A673 (cell line): ENCODE results near the gene SSPN. TPM values are rescaled to one million over a fixed set of nuclear protein-coding genes. Genes with fewer than 3 reads are reported as not detected.

Experiments used
- BruUV-seq: library from RNA; stranded (reverse); fragments of 400-500 nt; replicated peaks from 2 replicates; lab custom pipeline; 2021; lab: Mats Ljungman, UMichigan
- CTCF ChIA-PET: fragments of 300-600 bp; sonication (Branson Sonifier 250); formaldehyde crosslinking; loops from one replicate; lab custom pipeline; 2022; ENCODE audit warnings: antibody characterized with exemption; lab: Charles Lee
- POLR2A ChIA-PET: fragments of 300-600 bp; sonication (Branson Sonifier 250); formaldehyde crosslinking; loops from one replicate; lab custom pipeline; 2022; ENCODE audit warnings: antibody characterized with exemption; ENCODE audit not compliant: low non-redundant PET; lab: Charles Lee
- DNase-seq: peaks from one replicate; pipeline ENCODE4 v3.0.0-alpha.2; 2015; ENCODE audit warnings: low spot score
- H3K27ac ChIP-seq: fragments of 200-600 bp; sonication (generic); 2 replicates; pipeline ENCODE4 v1.5.1; 2016; ENCODE audit warnings: mixed run types, low read depth, mild to moderate bottlenecking, mixed read lengths, antibody characterized with exemption, low read length; ENCODE audit not compliant: poor library complexity, severe bottlenecking
- H3K27me3 ChIP-seq: fragments of 200-600 bp; sonication (generic); replicated peaks from 2 replicates; pipeline ENCODE4 v1.6.1; 2017; ENCODE audit warnings: mixed run types, low read depth, mild to moderate bottlenecking, mixed read lengths, antibody characterized with exemption, low read length; ENCODE audit not compliant: insufficient read depth, poor library complexity
- H3K36me3 ChIP-seq: fragments of 200-600 bp; sonication (generic); 2 replicates; pipeline ENCODE4 v1.6.1; 2016; ENCODE audit warnings: mixed run types, mild to moderate bottlenecking, mixed read lengths, antibody characterized with exemption, low read length; ENCODE audit not compliant: insufficient read depth, poor library complexity, severe bottlenecking
- H3K4me1 ChIP-seq: fragments of 200-600 bp; sonication (generic); 2 replicates; pipeline ENCODE4 v1.6.1; 2017; ENCODE audit warnings: mixed run types, mild to moderate bottlenecking, mixed read lengths, antibody characterized with exemption, low read length; ENCODE audit not compliant: insufficient read depth, poor library complexity, severe bottlenecking
- H3K4me3 ChIP-seq: fragments of 200-600 bp; sonication (generic); 2 replicates; pipeline ENCODE4 v1.5.1; 2016; ENCODE audit warnings: low read depth, mixed run types, mild to moderate bottlenecking, mixed read lengths, low read length; ENCODE audit not compliant: poor library complexity, severe bottlenecking
- H3K9me3 ChIP-seq: fragments of 200-600 bp; sonication (generic); 2 replicates; pipeline ENCODE4 v1.6.1; 2016; ENCODE audit warnings: mixed run types, low read depth, mild to moderate bottlenecking, mixed read lengths, antibody characterized with exemption, low read length; ENCODE audit not compliant: poor library complexity, severe bottlenecking
- EZH2 ChIP-seq: fragments of 200-600 bp; sonication (generic); IDR thresholded peaks from 2 replicates; pipeline ENCODE4 v1.6.1; 2017; ENCODE audit warnings: borderline replicate concordance, low read depth, mild to moderate bottlenecking, mixed read lengths, antibody characterized with exemption, low read length; ENCODE audit not compliant: poor library complexity, severe bottlenecking
- intact Hi-C: fragments of 100-400 bp; cut with micrococcal nuclease; formaldehyde crosslinking; loops from one replicate; pipeline ENCODE4 v1.10.0; 2022; ENCODE audit not compliant: unreplicated experiment
- total RNA-seq: library from RNA; stranded (reverse); gene quantifications from 2 replicates; pipeline ENCODE4 v1.2.3, GENCODE V29; 2021
- TF ChIP-seq, protein P1 (sequence below): fragments of 300-800, 200-600 bp; sonication (generic); conservative IDR thresholded peaks from 2 replicates; pipeline ENCODE4 v1.5.1; 2017; ENCODE audit warnings: low read depth, mild to moderate bottlenecking, antibody characterized with exemption, low read length, moderate library complexity, mixed read lengths

The SSPN gene
- total RNA-seq, 1 experiment from 2014 or later, result 9.8 TPM

DNA sequence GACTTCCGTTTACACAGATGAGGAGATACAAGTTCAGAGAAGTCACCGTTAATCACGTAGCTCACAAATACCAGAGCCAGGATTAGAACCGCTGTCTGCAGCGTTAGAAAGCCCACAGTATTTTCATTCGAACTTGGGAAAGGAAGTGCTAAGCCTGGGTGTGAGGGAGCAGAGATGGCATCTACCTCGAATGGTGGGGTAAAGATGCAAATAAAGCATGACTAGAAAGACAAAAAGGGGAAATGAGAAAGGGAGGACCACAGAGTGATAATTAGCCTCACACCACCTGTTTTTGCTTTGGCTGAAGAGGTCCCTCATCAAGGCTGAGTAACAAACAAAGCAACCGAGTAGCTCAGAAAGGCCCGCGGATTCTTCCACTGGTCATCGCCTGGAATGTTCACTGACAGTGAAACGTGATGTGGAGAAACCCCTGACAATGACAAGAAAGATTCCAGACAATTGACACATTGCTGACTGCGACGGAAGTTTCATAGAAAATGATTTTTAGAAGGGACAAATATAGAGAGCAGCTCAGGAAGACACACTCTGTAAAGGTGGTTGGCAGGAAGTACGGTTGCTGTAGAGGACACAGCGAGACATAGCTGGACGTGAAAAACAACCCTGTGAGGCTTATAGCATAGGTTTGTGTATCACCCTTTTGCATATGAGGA lies 39.0 kb upstream of the SSPN start:
- H3K4me3 ChIP-seq, result no peak overlapping the region
- H3K4me1 ChIP-seq, result no peaks in the 10 kb centered on the region
- no peaks in the 10 kb centered on the region for H3K36me3 ChIP-seq
- BruUV-seq, result no TSS peak
- TF ChIP-seq EZH2, result no peak
- TF ChIP-seq, protein P1, sequence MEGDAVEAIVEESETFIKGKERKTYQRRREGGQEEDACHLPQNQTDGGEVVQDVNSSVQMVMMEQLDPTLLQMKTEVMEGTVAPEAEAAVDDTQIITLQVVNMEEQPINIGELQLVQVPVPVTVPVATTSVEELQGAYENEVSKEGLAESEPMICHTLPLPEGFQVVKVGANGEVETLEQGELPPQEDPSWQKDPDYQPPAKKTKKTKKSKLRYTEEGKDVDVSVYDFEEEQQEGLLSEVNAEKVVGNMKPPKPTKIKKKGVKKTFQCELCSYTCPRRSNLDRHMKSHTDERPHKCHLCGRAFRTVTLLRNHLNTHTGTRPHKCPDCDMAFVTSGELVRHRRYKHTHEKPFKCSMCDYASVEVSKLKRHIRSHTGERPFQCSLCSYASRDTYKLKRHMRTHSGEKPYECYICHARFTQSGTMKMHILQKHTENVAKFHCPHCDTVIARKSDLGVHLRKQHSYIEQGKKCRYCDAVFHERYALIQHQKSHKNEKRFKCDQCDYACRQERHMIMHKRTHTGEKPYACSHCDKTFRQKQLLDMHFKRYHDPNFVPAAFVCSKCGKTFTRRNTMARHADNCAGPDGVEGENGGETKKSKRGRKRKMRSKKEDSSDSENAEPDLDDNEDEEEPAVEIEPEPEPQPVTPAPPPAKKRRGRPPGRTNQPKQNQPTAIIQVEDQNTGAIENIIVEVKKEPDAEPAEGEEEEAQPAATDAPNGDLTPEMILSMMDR, result no peak
- H3K27ac ChIP-seq, result no peak overlapping the region
- H3K27me3 ChIP-seq, result no peaks in the 10 kb centered on the region
- ChIA-PET POLR2A (no interaction called here), CTCF (interaction anchor here (0.7 kb wide), 1 partner anchor 42 kb away, joined by 4 read pairs; no protein-coding TSS in a partner anchor)
- no peak for DNase-seq
- intact Hi-C loops, result no loop called here
- H3K9me3 ChIP-seq, result no peaks in the 10 kb centered on the region

DNA sequence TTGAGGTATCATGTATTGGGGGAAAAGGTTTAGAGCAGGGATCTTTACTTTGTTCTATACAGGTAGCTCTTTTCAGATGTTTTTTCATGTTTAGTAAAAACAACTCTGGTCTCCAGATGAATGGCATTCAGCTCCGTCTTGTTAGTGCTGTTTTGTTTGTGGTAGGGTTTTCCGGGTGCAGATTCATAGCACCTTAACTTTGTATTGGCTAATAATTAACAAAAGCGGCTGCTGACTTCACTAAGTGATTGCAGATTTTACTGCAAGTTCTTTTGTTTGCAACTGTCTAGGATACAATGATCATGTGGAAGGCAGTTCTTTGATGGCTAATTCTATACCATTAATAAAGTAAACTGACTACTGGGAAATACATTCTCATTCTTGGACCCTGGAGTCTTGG lies 38.4 kb upstream of the SSPN start:
- H3K9me3 ChIP-seq, result no peaks in the 10 kb centered on the region
- ChIA-PET POLR2A (no interaction called here), CTCF (no interaction called here)
- intact Hi-C loops, result no loop called here
- no peaks in the 10 kb centered on the region for H3K36me3 ChIP-seq
- TF ChIP-seq, protein P1, result no peak
- TF ChIP-seq EZH2, result no peak
- DNase-seq, result no peak
- no peak overlapping the region for H3K27ac ChIP-seq
- no peak overlapping the region for H3K4me3 ChIP-seq
- BruUV-seq, result no TSS peak
- no peaks in the 10 kb centered on the region for H3K27me3 ChIP-seq
- no peaks in the 10 kb centered on the region for H3K4me1 ChIP-seq

DNA sequence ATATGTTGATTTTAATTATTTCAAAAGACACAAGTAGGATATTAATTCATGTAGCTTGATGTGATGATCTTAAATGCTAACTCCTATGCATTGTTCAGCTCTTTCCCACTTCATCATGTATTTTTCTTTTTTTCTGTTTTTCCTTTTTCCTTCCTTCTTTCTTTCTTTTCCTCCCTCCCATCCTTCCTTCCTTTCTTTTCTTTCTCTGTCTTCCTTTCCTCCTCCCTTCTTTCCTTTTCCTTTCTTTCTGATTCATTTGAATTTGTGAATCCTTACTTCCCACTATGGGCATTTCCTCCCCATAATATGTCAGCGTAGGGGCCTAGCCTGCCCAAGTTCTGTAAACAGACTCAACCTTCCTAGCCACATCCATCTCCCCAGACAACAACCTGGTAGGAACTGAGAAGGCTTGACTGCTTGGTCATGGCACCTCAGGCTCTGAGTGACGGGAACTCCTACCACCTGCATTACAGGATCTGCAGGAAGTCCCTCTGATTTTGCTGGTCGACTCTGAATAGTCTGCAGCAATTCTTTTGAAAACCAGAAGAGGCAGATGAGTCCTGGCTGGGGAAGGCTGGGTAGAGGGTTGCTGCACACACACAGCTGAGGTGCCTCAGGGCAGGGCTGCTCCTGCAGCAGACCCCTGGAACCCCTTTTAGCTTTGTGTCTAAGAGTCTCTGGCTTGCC lies 37.2 kb upstream of the SSPN start:
- Histone ChIP-seq H3K4me1 (no peaks in the 10 kb centered on the region), H3K4me3 (no peak overlapping the region), H3K36me3 (no peaks in the 10 kb centered on the region), H3K27me3 (no peaks in the 10 kb centered on the region), H3K27ac (no peak overlapping the region), H3K9me3 (no peaks in the 10 kb centered on the region)
- POLR2A ChIA-PET, result interaction anchor here (0.5 to 0.6 kb wide), 2 partner anchors 11 to 506 kb away, joined by 3 to 4 read pairs; no protein-coding TSS in a partner anchor
- intact Hi-C loops, result no loop called here
- BruUV-seq, result no TSS peak
- CTCF ChIA-PET, result no interaction called here
- no peak for TF ChIP-seq EZH2
- TF ChIP-seq, protein P1, result no peak
- no peak for DNase-seq
